ENCODE measurements around the gene RABGAP1.

- TF ChIP-seq CTCF (IDR thresholded peaks at IDR 0.05) (no peak), POLR2A (IDR thresholded peaks at IDR 0.05) (no peak)
These were observed 40.0 kb upstream of the RABGAP1 start for GRCh38 chr9:122900791-122901190.
